ENCODE results near the gene TBPL1.

TBPL1 gene

DNA sequence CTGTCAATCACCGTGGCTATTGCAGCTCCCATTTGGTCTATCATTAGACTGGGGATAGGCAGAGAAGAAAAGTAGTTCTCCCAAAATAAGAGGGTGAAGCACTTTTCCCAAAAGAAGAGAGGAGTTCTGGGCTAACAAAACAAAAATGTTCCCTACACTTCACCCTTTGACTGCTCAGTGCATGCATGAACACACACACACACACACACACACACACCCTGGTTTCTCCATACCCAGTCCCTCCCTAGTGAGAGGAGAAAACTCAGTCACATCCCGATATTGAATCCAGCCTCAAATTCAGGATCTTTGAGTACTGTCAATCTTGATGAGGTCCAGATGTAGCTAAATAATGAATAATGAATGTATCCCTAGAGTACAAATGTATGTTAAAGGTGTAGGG is 4.6 kb upstream of the TBPL1 start:
- no peak for DNase-seq
- Histone ChIP-seq H3K27me3 (no peaks in the 10 kb centered on the region), H3K9me3 (no peaks in the 10 kb centered on the region), H3K36me3 (no peaks in the 10 kb centered on the region), H3K4me1 (peaks cover 0 to 6% (median 0%) of the 10 kb centered on the region in 4 donors), H3K4me3 (no peak overlapping the region), H3K27ac (no peak overlapping the region)
- TF ChIP-seq, protein P1, sequence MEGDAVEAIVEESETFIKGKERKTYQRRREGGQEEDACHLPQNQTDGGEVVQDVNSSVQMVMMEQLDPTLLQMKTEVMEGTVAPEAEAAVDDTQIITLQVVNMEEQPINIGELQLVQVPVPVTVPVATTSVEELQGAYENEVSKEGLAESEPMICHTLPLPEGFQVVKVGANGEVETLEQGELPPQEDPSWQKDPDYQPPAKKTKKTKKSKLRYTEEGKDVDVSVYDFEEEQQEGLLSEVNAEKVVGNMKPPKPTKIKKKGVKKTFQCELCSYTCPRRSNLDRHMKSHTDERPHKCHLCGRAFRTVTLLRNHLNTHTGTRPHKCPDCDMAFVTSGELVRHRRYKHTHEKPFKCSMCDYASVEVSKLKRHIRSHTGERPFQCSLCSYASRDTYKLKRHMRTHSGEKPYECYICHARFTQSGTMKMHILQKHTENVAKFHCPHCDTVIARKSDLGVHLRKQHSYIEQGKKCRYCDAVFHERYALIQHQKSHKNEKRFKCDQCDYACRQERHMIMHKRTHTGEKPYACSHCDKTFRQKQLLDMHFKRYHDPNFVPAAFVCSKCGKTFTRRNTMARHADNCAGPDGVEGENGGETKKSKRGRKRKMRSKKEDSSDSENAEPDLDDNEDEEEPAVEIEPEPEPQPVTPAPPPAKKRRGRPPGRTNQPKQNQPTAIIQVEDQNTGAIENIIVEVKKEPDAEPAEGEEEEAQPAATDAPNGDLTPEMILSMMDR (IDR thresholded peaks at IDR 0.05): no peak
- intact Hi-C loops (cut with DNase I; ENCODE audit: low total_unique reads): no loop called here

DNA sequence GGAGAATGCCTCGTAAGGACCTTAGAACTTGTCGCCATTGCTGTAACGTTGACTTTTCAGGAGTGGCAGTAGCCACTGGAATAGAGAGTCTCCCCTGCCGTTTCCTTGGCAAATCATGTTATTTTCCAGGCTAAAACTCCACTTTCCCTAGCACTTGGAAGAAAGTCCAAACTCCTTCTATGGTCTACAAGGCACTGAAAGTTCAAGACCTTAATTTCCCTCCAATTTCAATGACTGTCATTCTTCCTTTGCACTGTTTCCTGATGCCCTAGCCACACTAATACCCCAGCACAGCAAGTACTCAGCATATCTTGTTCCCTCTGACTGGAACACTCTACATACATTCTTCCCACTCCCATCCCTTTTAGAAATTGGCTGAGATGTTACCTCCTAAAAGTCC is 1.8 kb upstream of the TBPL1 start:
- DNase-seq: no peak
- TF ChIP-seq, protein P1 (IDR thresholded peaks at IDR 0.05): no peak
- no peaks in the 10 kb centered on the region for H3K9me3 ChIP-seq
- H3K27me3 ChIP-seq: no peaks in the 10 kb centered on the region
- no peaks in the 10 kb centered on the region for H3K36me3 ChIP-seq
- intact Hi-C loops (cut with DNase I; ENCODE audit: low total_unique reads): loop anchor here (10.0 kb wide), 1 partner anchor 1136 kb away; the partner anchor contains the start of gene RPS12
- peak overlapping the region; percentile 99 for H3K27ac ChIP-seq
- H3K4me3 ChIP-seq: peak overlapping the region; percentile 76 to 100
- H3K4me1 ChIP-seq: peaks cover 0 to 27% (median 10%) of the 10 kb centered on the region in 4 donors

DNA sequence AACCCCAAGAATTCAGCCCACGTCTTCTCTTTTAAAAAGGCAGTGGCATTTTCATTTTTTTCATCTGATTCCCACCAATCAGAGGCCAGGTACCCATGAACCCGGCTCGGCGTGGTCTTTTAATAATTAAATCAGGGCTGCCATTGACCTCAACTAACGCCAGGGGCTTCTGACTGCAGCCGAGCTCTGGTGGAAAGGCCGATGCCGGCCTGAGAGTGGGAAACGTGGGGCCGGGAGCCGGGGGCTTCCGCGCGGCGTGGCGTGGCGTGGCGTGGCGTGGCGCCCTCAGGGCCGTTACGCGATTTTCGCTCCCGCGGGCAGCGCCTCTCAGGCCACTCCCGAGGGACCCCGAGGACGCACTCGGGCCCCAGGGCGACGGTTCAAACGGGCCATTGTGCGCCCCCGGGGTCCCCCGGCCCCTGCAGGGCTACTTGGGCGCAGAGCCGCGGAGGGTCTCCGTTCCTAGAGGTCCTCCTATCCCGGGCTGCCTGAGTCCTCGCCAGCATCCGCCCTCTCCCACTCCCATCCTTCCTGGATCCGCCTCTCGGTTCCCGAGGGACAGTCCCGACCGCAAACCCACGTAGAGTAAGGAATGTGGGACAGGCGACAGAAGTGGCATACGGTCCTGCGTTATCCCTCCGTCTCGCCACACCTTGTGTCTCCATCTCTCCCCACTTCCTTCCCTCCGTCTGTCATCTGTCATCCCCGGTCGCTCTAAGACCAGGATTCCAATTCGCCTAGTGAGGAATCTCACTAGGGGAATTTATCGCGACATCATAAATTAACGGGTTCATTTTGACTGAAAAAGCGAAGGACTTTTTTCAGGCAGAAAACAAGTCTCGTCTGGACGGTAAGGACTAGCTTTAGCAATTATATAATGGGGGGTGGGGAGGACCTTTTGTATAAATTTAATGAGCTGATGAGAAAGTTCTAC is 876 bp upstream of the TBPL1 start:
- TF ChIP-seq, protein P1 (IDR thresholded peaks at IDR 0.05): peak; percentile 44 to 57
- H3K9me3 ChIP-seq: no peaks in the 10 kb centered on the region
- H3K4me1 ChIP-seq: peaks cover 0 to 27% (median 10%) of the 10 kb centered on the region in 4 donors
- peak overlapping the region; percentile 76 to 100 for H3K4me3 ChIP-seq
- peak overlapping the region; percentile 99 for H3K27ac ChIP-seq
- H3K36me3 ChIP-seq: no peaks in the 10 kb centered on the region
- peak; percentile 74 to 85 for DNase-seq
- intact Hi-C loops (cut with DNase I; ENCODE audit: low total_unique reads): loop anchor here (10.0 kb wide), 1 partner anchor 1137 kb away; the partner anchor contains the start of gene RPS12
- H3K27me3 ChIP-seq: no peaks in the 10 kb centered on the region

DNA sequence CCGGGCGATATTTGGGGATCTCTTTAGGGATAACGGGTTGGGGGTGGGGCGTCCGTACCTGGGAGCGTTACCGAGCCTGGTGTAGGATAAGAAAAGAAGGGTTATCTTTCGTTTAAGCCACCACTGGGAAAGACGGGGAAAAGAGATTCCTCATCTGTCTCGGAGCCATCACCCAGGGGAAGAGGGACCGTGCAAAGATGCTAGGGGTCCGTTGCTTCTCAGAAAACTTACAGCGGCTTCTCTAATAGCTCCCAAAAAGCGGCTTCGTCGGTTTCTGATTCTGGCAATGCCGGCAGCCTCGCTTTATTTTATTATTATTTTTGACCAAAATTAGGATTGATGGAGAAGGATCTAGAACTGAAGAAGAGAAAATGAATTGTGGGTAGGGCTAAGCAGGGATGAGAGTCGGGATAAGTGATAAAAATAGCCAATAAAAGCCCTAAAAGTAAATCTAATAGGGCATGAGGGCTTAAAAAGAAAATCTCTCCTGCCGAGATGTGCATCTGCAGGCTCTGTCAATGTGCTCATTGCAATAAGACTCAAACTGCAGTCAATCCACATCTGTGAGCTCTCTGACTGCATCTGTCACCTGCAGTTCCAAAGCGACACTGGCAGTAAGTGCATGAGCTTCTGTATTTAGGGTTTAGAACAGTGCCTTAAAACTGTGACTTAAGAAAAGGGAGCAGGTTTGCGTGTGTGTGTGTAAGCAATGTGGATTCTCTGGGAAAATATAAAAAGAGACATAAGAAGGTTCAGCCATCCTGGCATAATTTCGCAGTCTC is 801 bp downstream of the TBPL1 start:
- Histone ChIP-seq H3K4me1 (peaks cover 0 to 41% (median 10%) of the 10 kb centered on the region in 4 donors), H3K36me3 (no peaks in the 10 kb centered on the region), H3K27ac (peak overlapping the region; percentile 99), H3K27me3 (no peaks in the 10 kb centered on the region), H3K9me3 (no peaks in the 10 kb centered on the region), H3K4me3 (peak overlapping the region; percentile 76 to 100)
- TF ChIP-seq, protein P1 (IDR thresholded peaks at IDR 0.05): no peak
- no peak for DNase-seq
- intact Hi-C loops (cut with DNase I; ENCODE audit: low total_unique reads): loop anchor here (10.0 kb wide), 1 partner anchor 1139 kb away; the partner anchor contains the start of gene RPS12
